ENCODE data around the gene CYLC1. TPM values are rescaled to one million over a fixed set of nuclear protein-coding genes. Genes with fewer than 3 reads are reported as not detected.
A peak's percentile ranks its signal among the peaks of the same experiment; 100 is the strongest.

CYLC1 gene, protein sequence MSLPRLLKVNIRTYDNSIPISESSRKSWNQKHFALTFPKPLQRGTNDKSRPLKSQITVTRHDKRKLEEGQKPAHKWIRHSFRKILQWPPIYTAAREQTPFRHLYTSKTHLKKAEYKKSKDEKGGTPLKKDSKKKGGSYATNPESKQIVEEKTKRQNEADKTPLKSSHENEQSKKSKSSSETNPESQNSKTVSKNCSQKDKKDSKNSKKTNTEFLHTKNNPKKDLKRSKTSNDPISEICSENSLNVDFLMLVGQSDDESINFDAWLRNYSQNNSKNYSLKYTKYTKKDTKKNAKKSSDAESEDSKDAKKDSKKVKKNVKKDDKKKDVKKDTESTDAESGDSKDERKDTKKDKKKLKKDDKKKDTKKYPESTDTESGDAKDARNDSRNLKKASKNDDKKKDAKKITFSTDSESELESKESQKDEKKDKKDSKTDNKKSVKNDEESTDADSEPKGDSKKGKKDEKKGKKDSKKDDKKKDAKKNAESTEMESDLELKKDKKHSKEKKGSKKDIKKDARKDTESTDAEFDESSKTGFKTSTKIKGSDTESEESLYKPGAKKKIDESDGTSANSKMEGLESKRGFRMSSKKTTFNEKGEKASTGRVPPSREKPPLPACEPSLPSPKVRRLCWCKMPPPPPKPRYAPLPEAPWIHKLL
- total RNA-seq: not detected
- not detected for polyA plus RNA-seq (ENCODE audit: insufficient read length in 6 of 6)
- long read RNA-seq, donor 1: 0 reads
- long read RNA-seq, donor 2: 0 reads
- long read RNA-seq, donor 3: 0 reads
- long read RNA-seq, donor 4: 0 reads
- long read RNA-seq, donor 5: 0 reads
- long read RNA-seq, donor 6: 0 reads
- long read RNA-seq, donor 7: 0 reads
- long read RNA-seq, donor 8: 0 reads
- long read RNA-seq, donor 9: 0 reads
- long read RNA-seq, donor 10: 0 reads
- long read RNA-seq, donor 11: 0 reads
- long read RNA-seq, donor 12: 0 reads

- intact Hi-C loops (cut with DNase I): no loop called here
- Histone ChIP-seq H3K27me3 (no peaks in the 10 kb centered on the region), H3K4me1 (no peaks in the 10 kb centered on the region), H3K9me3 (no peaks in the 10 kb centered on the region), H3K36me3 (no peaks in the 10 kb centered on the region), H3K27ac (no peak within 1 kb of the TSS), H3K4me3 (no peak within 1 kb of the TSS)
- no peak for DNase-seq
- TF ChIP-seq CTCF (IDR thresholded peaks at IDR 0.05): no peak
- no peak for ATAC-seq
Measured at GRCh38 chrX:83860846-83861245, at the start of gene CYLC1. TSS of gene CYLC1 (plus strand) at chrX:83861146. CDS start at chrX:83861183, 37 bp downstream.

GRCh38 chrX:83819304-83819703 lies 41.6 kb upstream of the CYLC1 start:
- Histone ChIP-seq H3K9me3 (no peaks in the 10 kb centered on the region), H3K27me3 (no peaks in the 10 kb centered on the region), H3K4me3 (no peak overlapping the region), H3K36me3 (no peaks in the 10 kb centered on the region), H3K4me1 (no peaks in the 10 kb centered on the region), H3K27ac (no peak overlapping the region)
- DNase-seq (no peak), ATAC-seq (no peak)
- TF ChIP-seq CTCF (IDR thresholded peaks at IDR 0.05): no peak
- intact Hi-C loops (cut with DNase I): no loop called here

DNA sequence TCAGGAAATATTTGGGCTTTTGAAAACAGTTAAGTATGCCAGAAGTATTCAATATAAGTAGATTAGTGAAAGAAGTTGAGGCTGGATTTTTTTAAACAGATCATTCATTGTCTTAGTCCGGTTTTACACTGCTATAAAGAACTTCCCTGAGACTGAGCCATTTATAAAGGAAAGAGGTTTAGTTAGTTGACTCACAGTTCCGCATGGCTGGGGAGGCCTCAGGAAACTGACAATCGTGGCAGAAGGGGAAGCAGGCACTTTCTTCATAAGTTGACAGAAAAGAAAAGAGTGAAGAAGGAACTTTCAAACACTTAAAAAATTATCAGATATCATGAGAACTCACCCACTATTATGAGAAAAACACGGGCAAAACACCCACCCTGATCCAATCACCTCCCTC lies 31.1 kb upstream of the CYLC1 start:
- Histone ChIP-seq H3K9me3 (no peaks in the 10 kb centered on the region), H3K27ac (no peak overlapping the region), H3K4me3 (no peak overlapping the region), H3K4me1 (no peaks in the 10 kb centered on the region), H3K36me3 (no peaks in the 10 kb centered on the region), H3K27me3 (no peaks in the 10 kb centered on the region)
- DNase-seq: no peak
- ATAC-seq: no peak
- TF ChIP-seq CTCF (IDR thresholded peaks at IDR 0.05): no peak
- intact Hi-C loops (cut with DNase I): no loop called here

GRCh38 chrX:83845397-83845796 lies 15.5 kb upstream of the CYLC1 start:
- TF ChIP-seq CTCF (IDR thresholded peaks at IDR 0.05): peak; percentile 33 to 52
- peak; percentile 86 for ATAC-seq
- no peaks in the 10 kb centered on the region for H3K4me1 ChIP-seq
- no peaks in the 10 kb centered on the region for H3K27me3 ChIP-seq
- no peak overlapping the region for H3K4me3 ChIP-seq
- intact Hi-C loops (cut with DNase I): no loop called here
- H3K36me3 ChIP-seq: no peaks in the 10 kb centered on the region
- H3K27ac ChIP-seq: no peak overlapping the region
- peak in 1 of 4 donors; percentile 1 for DNase-seq
- H3K9me3 ChIP-seq: no peaks in the 10 kb centered on the region

- intact Hi-C loops (cut with DNase I): no loop called here
- H3K27me3 ChIP-seq: no peaks in the 10 kb centered on the region
- no peaks in the 10 kb centered on the region for H3K9me3 ChIP-seq
- no peak for TF ChIP-seq CTCF (IDR thresholded peaks at IDR 0.05)
- ATAC-seq: no peak
- H3K4me3 ChIP-seq: no peak overlapping the region
- H3K36me3 ChIP-seq: no peaks in the 10 kb centered on the region
- H3K4me1 ChIP-seq: no peaks in the 10 kb centered on the region
- H3K27ac ChIP-seq: no peak overlapping the region
- DNase-seq: no peak
Measured at GRCh38 chrX:83847339-83847738, 13.6 kb upstream of the CYLC1 start.

Data from left lung (tissue), 14 donors.